Measurements from ENCODE around the gene NFKB1. TPM values are rescaled to one million over a fixed set of nuclear protein-coding genes. Genes with fewer than 3 reads are reported as not detected.

The NFKB1 gene
- total and polyA plus RNA-seq, 10 of the 15 experiments (the other 5 are each of a cell fraction or from before 2014, with no cell fraction given), result 8.7 to 110 (median 57.3) TPM

- TF ChIP-seq NKRF (conservative IDR thresholded peaks at IDR 0.05), result no peak
- TF ChIP-seq ZNF687 (IDR thresholded peaks at IDR 0.05), result no peak
- no peak for TF ChIP-seq ELK1 (IDR thresholded peaks at IDR 0.05; ENCODE audit: low read depth, low read length)
- no peak for TF ChIP-seq IRF4 (IDR thresholded peaks at IDR 0.05; ENCODE audit: low read depth, low read length)
- no peak for TF ChIP-seq EGR1 (IDR thresholded peaks at IDR 0.05; ENCODE audit: borderline replicate concordance in 1 of 2, low read depth in 2 of 2, low read length in 2 of 2)
- TF ChIP-seq SREBF2 (IDR thresholded peaks at IDR 0.05; ENCODE audit: low read length), result no peak
Observed at GRCh38 chr4:102566426-102566825, 65.3 kb downstream of the NFKB1 start (continued).
